ENCODE results near the gene TGM1. TPM values are rescaled to one million over a fixed set of nuclear protein-coding genes. Genes with fewer than 3 reads are reported as not detected.

Gene TGM1
- total RNA-seq, 1 donor from 2014 or later, result 12.3 TPM

DNA sequence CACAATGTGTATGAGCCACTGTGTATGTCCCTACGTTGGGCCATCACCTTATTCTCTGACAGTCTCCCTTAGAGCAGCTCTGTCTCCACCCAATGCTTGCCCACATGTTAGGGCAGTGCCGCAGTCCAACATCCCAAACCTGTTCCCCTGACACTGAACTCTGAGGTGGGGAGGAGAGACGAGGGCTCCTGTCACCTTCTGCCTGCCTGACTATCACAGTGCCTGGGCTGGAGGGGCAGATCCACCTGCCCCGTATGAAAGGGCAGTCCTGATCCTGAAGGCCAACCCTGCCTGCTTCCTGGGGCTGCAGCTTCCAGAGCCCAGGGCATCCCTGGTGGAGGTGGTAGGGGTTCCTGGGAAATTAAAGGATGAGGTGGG, 2.2 kb downstream of the TGM1 start:
- peaks cover 1% of the 10 kb centered on the region for H3K36me3 ChIP-seq (ENCODE audit: control insufficient read depth, insufficient read depth, low read length)
- H3K4me3 ChIP-seq (ENCODE audit: low read depth, low read length), result no peak overlapping the region
- no peaks in the 10 kb centered on the region for H3K27me3 ChIP-seq (ENCODE audit: control insufficient read depth, insufficient read depth, low read length)
- no peak for DNase-seq (ENCODE audit: low read depth)
- TF ChIP-seq, protein P1, sequence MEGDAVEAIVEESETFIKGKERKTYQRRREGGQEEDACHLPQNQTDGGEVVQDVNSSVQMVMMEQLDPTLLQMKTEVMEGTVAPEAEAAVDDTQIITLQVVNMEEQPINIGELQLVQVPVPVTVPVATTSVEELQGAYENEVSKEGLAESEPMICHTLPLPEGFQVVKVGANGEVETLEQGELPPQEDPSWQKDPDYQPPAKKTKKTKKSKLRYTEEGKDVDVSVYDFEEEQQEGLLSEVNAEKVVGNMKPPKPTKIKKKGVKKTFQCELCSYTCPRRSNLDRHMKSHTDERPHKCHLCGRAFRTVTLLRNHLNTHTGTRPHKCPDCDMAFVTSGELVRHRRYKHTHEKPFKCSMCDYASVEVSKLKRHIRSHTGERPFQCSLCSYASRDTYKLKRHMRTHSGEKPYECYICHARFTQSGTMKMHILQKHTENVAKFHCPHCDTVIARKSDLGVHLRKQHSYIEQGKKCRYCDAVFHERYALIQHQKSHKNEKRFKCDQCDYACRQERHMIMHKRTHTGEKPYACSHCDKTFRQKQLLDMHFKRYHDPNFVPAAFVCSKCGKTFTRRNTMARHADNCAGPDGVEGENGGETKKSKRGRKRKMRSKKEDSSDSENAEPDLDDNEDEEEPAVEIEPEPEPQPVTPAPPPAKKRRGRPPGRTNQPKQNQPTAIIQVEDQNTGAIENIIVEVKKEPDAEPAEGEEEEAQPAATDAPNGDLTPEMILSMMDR (IDR thresholded peaks at IDR 0.05; ENCODE audit: insufficient read depth, low read length, poor library complexity, severe bottlenecking), result no peak

DNA sequence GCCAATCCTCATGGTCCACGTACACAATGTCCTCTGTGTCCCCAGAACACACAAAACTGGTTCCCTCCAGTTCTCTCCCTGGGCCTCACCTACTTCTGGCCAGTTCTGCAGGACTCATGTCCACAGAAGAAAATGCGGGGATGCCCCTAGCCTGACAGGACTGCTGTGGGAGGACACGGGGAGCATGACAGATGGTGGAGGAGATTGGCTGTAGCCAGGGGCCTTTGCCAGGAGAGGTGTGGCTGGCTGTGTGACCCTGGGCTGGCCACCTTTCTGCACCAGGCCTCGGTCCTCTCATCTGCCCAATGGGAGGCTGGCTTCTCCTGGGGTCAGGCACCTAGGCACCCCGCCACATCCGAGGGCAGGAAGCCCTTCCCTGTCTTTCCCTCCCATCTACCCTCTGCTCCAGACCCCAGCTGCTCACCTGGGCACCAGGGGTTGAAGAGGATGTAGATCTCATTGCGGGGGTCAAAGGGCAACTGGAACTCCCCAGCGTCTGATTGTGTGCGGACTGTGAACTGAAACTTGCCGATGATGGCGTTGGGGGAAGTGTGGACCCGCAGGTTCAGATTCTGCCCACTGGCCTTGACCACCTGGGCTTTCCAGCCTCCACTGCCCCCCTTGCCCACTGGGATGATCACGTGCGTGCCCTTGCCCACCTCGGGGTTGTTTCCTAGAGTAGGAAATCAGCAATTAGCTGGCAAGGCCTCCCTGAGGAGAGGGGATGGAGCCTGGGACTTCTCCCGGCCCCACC, 2.8 kb downstream of the TGM1 start:
- TF ChIP-seq, protein P1 (IDR thresholded peaks at IDR 0.05; ENCODE audit: insufficient read depth, low read length, poor library complexity, severe bottlenecking), result no peak
- no peak for DNase-seq (ENCODE audit: low read depth)
- H3K4me3 ChIP-seq (ENCODE audit: low read depth, low read length), result no peak overlapping the region
- no peaks in the 10 kb centered on the region for H3K27me3 ChIP-seq (ENCODE audit: control insufficient read depth, insufficient read depth, low read length)
- H3K36me3 ChIP-seq (ENCODE audit: control insufficient read depth, insufficient read depth, low read length), result no peaks in the 10 kb centered on the region

DNA sequence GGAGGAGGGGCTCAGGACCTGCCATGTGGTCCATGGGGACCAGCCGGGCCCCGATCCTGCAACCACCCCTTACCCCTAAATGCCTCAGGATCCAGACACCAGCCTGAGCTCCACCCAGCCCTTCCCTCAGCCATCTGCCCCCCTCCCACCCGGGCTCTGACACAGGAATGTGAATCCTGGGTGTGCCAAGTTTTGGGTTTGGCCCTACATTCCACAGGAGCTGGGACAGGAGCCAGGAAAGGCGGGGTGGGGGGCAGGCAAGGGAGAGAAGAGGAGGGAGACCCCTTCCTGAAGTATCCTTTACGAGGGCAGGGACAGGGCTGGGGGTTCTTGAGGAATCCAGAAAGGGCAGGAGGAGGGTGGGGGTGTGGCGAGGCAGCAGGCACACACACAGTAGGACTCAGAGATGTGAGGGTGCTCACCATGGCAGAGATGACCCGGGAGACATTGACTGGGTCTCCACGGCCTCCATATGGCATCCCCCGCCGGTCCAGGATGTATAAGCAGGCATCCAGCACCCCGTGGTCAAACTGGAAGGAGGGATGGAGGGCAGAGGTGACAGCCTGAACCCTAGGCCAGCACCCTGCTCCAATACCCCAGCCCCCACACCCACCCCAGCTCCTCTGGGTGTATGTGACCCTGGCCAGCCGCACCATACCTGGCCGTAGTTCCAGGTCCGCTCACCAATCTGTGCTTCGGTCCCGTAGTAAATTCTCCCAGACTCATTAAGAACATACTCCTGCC, 3.5 kb downstream of the TGM1 start:
- Histone ChIP-seq H3K36me3 (ENCODE audit: control insufficient read depth, insufficient read depth, low read length) (no peaks in the 10 kb centered on the region), H3K27me3 (ENCODE audit: control insufficient read depth, insufficient read depth, low read length) (no peaks in the 10 kb centered on the region), H3K4me3 (ENCODE audit: low read depth, low read length) (no peak overlapping the region)
- TF ChIP-seq, protein P1 (IDR thresholded peaks at IDR 0.05; ENCODE audit: insufficient read depth, low read length, poor library complexity, severe bottlenecking), result no peak
- DNase-seq (ENCODE audit: low read depth), result no peak

DNA sequence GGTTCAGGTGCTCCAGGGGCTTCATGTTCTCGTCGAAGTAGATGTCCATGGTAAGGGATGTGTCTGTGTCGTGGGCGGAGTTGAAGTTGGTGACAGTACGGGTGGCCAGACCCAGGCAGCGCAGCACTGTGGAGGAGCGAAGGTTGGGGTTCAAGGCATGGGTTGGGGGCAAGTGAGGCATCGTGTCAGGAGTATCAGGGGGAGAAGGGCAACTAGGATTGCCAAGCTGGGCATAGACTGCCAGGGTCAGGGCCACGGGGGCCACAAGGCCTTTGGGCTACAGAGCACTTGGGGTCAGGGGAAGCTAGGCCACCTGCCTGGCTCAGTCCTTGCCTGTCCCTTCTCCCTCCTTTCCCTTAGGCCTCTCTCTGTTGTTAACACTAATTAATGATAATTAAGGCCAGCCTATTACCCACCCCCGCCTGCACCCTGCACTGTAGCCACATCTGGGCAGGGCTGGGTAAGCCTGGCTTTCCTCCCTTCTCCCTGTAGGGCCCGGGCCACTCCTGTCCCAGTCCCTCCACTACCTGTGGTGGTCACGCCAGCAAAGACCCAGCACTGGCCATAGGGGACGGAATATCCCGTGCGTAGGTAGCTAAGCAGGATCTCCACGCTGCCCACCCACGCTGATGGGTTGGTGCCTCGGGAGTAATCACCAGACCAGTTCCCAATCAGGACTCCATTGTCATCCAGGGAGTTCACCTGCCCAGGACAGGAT, 4.3 kb downstream of the TGM1 start:
- no peak for DNase-seq (ENCODE audit: low read depth)
- TF ChIP-seq, protein P1 (IDR thresholded peaks at IDR 0.05; ENCODE audit: insufficient read depth, low read length, poor library complexity, severe bottlenecking), result no peak

DNA sequence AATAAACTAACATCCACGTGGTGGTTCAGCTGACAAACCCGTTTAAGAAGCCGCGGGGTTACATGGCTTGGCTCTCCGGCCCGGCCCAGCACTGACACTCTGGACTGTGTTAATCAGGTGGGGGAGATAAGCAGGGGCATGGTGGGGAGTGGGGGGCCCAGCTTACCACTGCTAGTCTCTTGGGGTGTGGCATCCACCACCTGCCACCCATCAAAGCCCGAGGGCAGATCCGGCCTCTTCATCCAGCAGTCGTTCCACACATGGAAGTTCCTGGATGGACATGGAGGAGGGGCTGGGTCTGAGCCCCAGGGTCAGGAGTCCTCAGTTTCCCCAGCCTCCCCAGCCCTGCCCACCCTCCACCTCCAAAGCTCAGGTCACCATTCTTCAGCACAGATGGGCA, 4.9 kb downstream of the TGM1 start:
- H3K36me3 ChIP-seq (ENCODE audit: control insufficient read depth, insufficient read depth, low read length), result no peaks in the 10 kb centered on the region
- no peak for DNase-seq (ENCODE audit: low read depth)
- TF ChIP-seq, protein P1 (IDR thresholded peaks at IDR 0.05; ENCODE audit: insufficient read depth, low read length, poor library complexity, severe bottlenecking), result no peak

More for the DNA sequence above, 4.3 kb downstream of the TGM1 start:
- Histone ChIP-seq H3K36me3 (ENCODE audit: control insufficient read depth, insufficient read depth, low read length) (no peaks in the 10 kb centered on the region), H3K27me3 (ENCODE audit: control insufficient read depth, insufficient read depth, low read length) (no peaks in the 10 kb centered on the region), H3K4me3 (ENCODE audit: low read depth, low read length) (no peak overlapping the region)

More for the DNA sequence above, 4.9 kb downstream of the TGM1 start:
- Histone ChIP-seq H3K4me3 (ENCODE audit: low read depth, low read length) (no peak overlapping the region), H3K27me3 (ENCODE audit: control insufficient read depth, insufficient read depth, low read length) (no peaks in the 10 kb centered on the region)

Measured in kidney epithelial cell (primary cell).